Left lung (tissue), 10 donors: ENCODE results near the gene RORC. TPM values are rescaled to one million over a fixed set of nuclear protein-coding genes. Genes with fewer than 3 reads are reported as not detected.
A peak's percentile ranks its signal among the peaks of the same experiment; 100 is the strongest.
"Not testable (repeated sequence)": the region's sequence is repeated elsewhere in the genome, so short reads cannot be mapped to it uniquely, and the experiment has no call there.

ENCODE experiments used
- ATAC-seq: fragments of 200-7000 bp; cut with Tn5 transposase; one replicate; pipeline ENCODE4 v1.9.1; 2020; ENCODE audit warnings: moderate library complexity
- DNase-seq, 4 donors: peaks; one replicate each; pipeline ENCODE4 v3.0.0-alpha.2; 2013 to 2020
- H3K27ac ChIP-seq, 2 donors: fragments of 200-600 bp; sonication (generic) in 1 of 2; one replicate each; pipeline versions ENCODE4 v1.5.0 to v1.8.0; 2020 to 2021
- H3K27me3 ChIP-seq, 2 donors: fragments of 200-600 bp; sonication (generic) in 1 of 2; one replicate each; pipeline versions ENCODE4 v1.5.0 to v1.8.0; 2020 to 2021
- H3K36me3 ChIP-seq, 2 donors: fragments of 200-600 bp; sonication (generic) in 1 of 2; one replicate each; pipeline versions ENCODE4 v1.5.0 to v1.8.0; 2020 to 2021
- H3K4me1 ChIP-seq, 2 donors: fragments of 200-600 bp; one replicate each; pipeline ENCODE4 v1.8.0; 2021
- H3K4me3 ChIP-seq, 2 donors: fragments of 200-600 bp; sonication (generic) in 1 of 2; one replicate each; pipeline versions ENCODE4 v1.5.0 to v1.8.0; 2020 to 2021; ENCODE audit warnings: mild to moderate bottlenecking in 1 of 2
- H3K9me3 ChIP-seq, 2 donors: fragments of 200-600 bp; sonication (generic) in 1 of 2; one replicate each; pipeline versions ENCODE4 v1.5.0 to v1.8.0; 2020 to 2021
- CTCF ChIP-seq, 2 donors: fragments of 200-600 bp; sonication (generic) in 1 of 2; IDR thresholded peaks; one replicate each; pipeline versions ENCODE4 v1.5.0 to v1.8.0; 2021; ENCODE audit warnings: antibody characterized with exemption in 2 of 2
- intact Hi-C, 2 donors: fragments of 100-400 bp; cut with DNase I; formaldehyde crosslinking; loops; one replicate each; pipeline versions ENCODE4 v1.11.2 to v1.14.2; 2022
- polyA plus RNA-seq, 6 donors: library from polyadenylated mRNA; unstranded; fragments of 120-200 nt; gene quantifications; one replicate each; pipeline ENCODE4 v1.2.1, GENCODE V29; 2013; ENCODE audit not compliant: insufficient read length in 6 of 6
- total RNA-seq, 2 donors: library from RNA; stranded (reverse); fragmentation: NEBNext Ultra II Directional; extraction: Animal tissue kit (Norgen Biotek cat#: 25700); gene quantifications; one replicate each; pipeline ENCODE4 v1.2.1, GENCODE V29; 2021
- donor health status: DM: no; HTN: yes; CAD: no.
- donor health status: DM: no; HTN: no; CAD: no.

Gene RORC
- total and polyA plus RNA-seq, 8 donors: 5.4 to 11.8 (median 10.3) TPM

GRCh38 chr1:151774256-151774922 lies 57.2 kb downstream of the RORC start:
- Histone ChIP-seq H3K4me1 (no peaks in the 10 kb centered on the region), H3K36me3 (peaks cover 0 to 35% of the 10 kb centered on the region in 2 donors), H3K27ac (no peak overlapping the region), H3K9me3 (no peaks in the 10 kb centered on the region), H3K4me3 (no peak overlapping the region), H3K27me3 (no peaks in the 10 kb centered on the region)
- intact Hi-C loops: no loop called here
- ATAC-seq: no peak
- no peak for DNase-seq
- no peak for TF ChIP-seq CTCF (IDR thresholded peaks at IDR 0.05)

DNA sequence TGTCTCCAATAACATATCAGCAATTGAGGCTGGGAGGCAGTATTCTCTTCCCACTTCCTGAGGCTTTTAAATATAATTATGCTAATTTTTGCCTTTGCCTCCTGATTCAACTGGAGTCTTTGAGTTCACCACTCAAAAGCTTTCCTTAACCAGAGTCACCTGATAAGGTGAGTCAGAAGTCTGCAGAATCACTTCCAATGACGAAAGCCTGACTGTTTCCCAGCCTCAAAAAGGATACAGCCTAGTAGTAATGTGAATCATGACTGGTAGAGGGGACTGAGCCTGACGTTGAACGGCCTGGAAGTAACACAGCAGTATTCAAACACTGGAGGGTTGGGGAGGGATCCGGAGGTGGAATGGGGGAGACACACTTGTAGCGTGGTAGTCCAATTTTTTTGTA lies 57.9 kb downstream of the RORC start:
- TF ChIP-seq CTCF (IDR thresholded peaks at IDR 0.05): no peak
- ATAC-seq (peak; percentile 89), DNase-seq (no peak)
- Histone ChIP-seq H3K4me1 (no peaks in the 10 kb centered on the region), H3K36me3 (peaks cover 0 to 33% of the 10 kb centered on the region in 2 donors), H3K27ac (no peak overlapping the region), H3K9me3 (no peaks in the 10 kb centered on the region), H3K27me3 (no peaks in the 10 kb centered on the region), H3K4me3 (no peak overlapping the region)
- intact Hi-C loops: no loop called here

DNA sequence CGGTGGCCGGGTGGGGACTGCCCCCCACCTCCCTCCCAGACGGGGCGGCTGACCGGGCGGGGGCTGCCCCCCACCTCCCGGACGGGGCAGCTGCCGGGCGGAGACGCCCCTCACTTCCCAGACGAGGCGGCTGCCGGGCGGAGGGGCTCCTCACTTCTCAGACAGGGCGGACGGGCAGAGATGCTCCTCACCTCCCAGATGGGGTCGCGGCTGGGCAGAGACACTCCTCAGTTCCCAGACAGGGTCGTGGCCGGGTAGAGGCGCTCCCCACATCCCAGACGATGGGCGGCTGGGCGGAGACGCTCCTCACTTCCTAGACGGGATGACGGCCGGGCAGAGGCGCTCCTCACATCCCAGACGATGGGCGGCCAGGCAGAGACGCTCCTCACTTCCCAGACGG lies 62.3 kb downstream of the RORC start:
- H3K36me3 ChIP-seq, H3K4me1 ChIP-seq, H3K9me3 ChIP-seq, intact Hi-C loops, H3K27ac ChIP-seq, H3K27me3 ChIP-seq, H3K4me3 ChIP-seq, ATAC-seq, DNase-seq: not testable (repeated sequence)

DNA sequence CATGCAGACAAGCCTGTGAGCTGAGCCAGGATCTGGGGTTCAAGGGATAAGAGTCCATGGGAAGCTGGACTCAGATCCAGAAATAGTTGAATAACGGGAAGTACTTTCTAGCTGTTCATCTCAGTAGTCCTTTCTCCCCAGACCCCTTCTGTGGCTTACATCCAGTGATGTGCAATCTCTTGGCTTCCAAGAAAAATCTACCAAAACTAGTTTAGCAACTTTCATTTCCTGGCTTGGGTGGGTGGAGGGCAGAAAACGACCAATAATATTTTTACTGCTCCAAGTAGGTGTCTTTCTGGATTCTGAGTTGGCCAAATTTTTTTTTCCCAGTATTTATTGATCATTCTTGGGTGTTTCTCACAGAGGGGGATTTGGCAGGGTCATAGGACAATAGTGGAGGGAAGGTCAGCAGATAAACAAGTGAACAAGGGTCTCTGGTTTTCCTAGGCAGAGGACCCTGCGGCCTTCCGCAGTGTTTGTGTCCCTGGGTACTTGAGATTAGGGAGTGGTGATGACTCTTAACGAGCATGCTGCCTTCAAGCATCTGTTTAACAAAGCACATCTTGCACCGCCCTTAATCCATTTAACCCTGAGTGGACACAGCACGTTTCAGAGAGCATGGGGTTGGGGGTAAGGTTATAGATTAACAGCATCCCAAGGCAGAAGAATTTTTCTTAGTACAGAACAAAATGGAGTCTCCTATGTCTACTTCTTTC lies 63.1 kb downstream of the RORC start:
- H3K36me3 ChIP-seq, H3K9me3 ChIP-seq, H3K4me1 ChIP-seq, H3K27me3 ChIP-seq, intact Hi-C loops, H3K4me3 ChIP-seq: not testable (repeated sequence)
- ATAC-seq (peak; percentile 68), DNase-seq (peak in 1 of 4 donors; percentile 66)
- H3K27ac ChIP-seq: peak overlapping the region in 1 of 2 donors; percentile 48

DNA sequence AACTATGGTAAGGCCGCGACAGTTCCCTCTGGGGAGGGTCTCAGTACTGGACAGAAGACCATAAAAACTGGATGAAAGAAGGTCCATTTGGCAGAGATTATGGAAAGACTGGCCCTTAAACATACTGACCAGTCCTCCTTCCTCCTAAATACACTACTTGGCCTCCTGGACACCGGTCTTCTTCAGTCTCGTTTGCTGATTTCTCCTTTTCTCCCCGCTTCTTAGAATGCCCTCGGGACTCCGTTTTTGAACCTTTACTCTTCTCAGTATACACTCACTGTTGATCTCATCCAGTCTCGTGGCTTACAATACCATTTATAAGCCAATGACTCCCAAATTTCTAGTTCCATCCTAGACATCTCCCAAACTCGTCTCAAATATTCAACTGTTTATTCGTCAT lies 67.6 kb downstream of the RORC start:
- Histone ChIP-seq H3K27ac (peak overlapping the region; percentile 80 to 90), H3K4me3 (peak overlapping the region; percentile 67 to 71), H3K36me3 (peaks cover 4 to 32% of the 10 kb centered on the region in 2 donors), H3K9me3 (no peaks in the 10 kb centered on the region), H3K4me1 (peaks cover 7 to 15% of the 10 kb centered on the region in 2 donors), H3K27me3 (no peaks in the 10 kb centered on the region)
- ATAC-seq (no peak), DNase-seq (peak in 1 of 4 donors; percentile 5)
- no peak for TF ChIP-seq CTCF (IDR thresholded peaks at IDR 0.05)
- intact Hi-C loops: no loop called here
